ENCODE results near the gene CSNK2A1.

Gene CSNK2A1

GRCh38 chr20:576156-576555 is 32.6 kb upstream of the CSNK2A1 start:
- Histone ChIP-seq H3K4me3 (ENCODE audit: low read length) (no peak overlapping the region), H3K27me3 (ENCODE audit: control insufficient read depth, insufficient read depth, low read length) (peaks cover 44% of the 10 kb centered on the region), H3K9me3 (replicated peaks; ENCODE audit: low read length) (no peaks in the 10 kb centered on the region), H3K36me3 (ENCODE audit: insufficient read depth, low read length) (no peaks in the 10 kb centered on the region), H3K4me2 (ENCODE audit: low read length) (no peak overlapping the region), H3K4me1 (ENCODE audit: control insufficient read depth, insufficient read depth, low read length) (peaks cover 8% of the 10 kb centered on the region), H3K9ac (ENCODE audit: low read depth, low read length) (no peak overlapping the region)

- H3K4me1 ChIP-seq (ENCODE audit: control insufficient read depth, insufficient read depth, low read length): peaks cover 8% of the 10 kb centered on the region
- no peaks in the 10 kb centered on the region for H3K36me3 ChIP-seq (ENCODE audit: insufficient read depth, low read length)
- no peak overlapping the region for H3K4me3 ChIP-seq (ENCODE audit: low read length)
- no peak overlapping the region for H3K4me2 ChIP-seq (ENCODE audit: low read length)
- peaks cover 40% of the 10 kb centered on the region for H3K27me3 ChIP-seq (ENCODE audit: control insufficient read depth, insufficient read depth, low read length)
- no peak overlapping the region for H3K9ac ChIP-seq (ENCODE audit: low read depth, low read length)
- no peaks in the 10 kb centered on the region for H3K9me3 ChIP-seq (replicated peaks; ENCODE audit: low read length)
Measured at GRCh38 chr20:575230-575629, 31.6 kb upstream of the CSNK2A1 start.

GRCh38 chr20:574297-574942 is 30.8 kb upstream of the CSNK2A1 start:
- H3K4me2 ChIP-seq (ENCODE audit: low read length): no peak overlapping the region

GRCh38 chr20:573414-574296 is 30.1 kb upstream of the CSNK2A1 start:
- Histone ChIP-seq H3K9me3 (replicated peaks; ENCODE audit: low read length) (no peaks in the 10 kb centered on the region), H3K4me3 (ENCODE audit: low read length) (no peak overlapping the region), H3K36me3 (ENCODE audit: insufficient read depth, low read length) (no peaks in the 10 kb centered on the region), H3K4me2 (ENCODE audit: low read length) (no peak overlapping the region), H3K4me1 (ENCODE audit: control insufficient read depth, insufficient read depth, low read length) (peaks cover 8% of the 10 kb centered on the region), H3K9ac (ENCODE audit: low read depth, low read length) (no peak overlapping the region), H3K27me3 (ENCODE audit: control insufficient read depth, insufficient read depth, low read length) (peaks cover 48% of the 10 kb centered on the region)

More at GRCh38 chr20:574297-574942, 30.8 kb upstream of the CSNK2A1 start:
- H3K4me1 ChIP-seq (ENCODE audit: control insufficient read depth, insufficient read depth, low read length): peaks cover 8% of the 10 kb centered on the region
- no peak overlapping the region for H3K9ac ChIP-seq (ENCODE audit: low read depth, low read length)
- no peaks in the 10 kb centered on the region for H3K36me3 ChIP-seq (ENCODE audit: insufficient read depth, low read length)
- no peaks in the 10 kb centered on the region for H3K9me3 ChIP-seq (replicated peaks; ENCODE audit: low read length)
- H3K4me3 ChIP-seq (ENCODE audit: low read length): no peak overlapping the region
- peaks cover 43% of the 10 kb centered on the region for H3K27me3 ChIP-seq (ENCODE audit: control insufficient read depth, insufficient read depth, low read length)

GRCh38 chr20:572727-573126 is 29.1 kb upstream of the CSNK2A1 start:
- Histone ChIP-seq H3K4me3 (ENCODE audit: low read length) (no peak overlapping the region), H3K27me3 (ENCODE audit: control insufficient read depth, insufficient read depth, low read length) (peaks cover 54% of the 10 kb centered on the region), H3K4me1 (ENCODE audit: control insufficient read depth, insufficient read depth, low read length) (peaks cover 8% of the 10 kb centered on the region), H3K9ac (ENCODE audit: low read depth, low read length) (no peak overlapping the region), H3K36me3 (ENCODE audit: insufficient read depth, low read length) (no peaks in the 10 kb centered on the region), H3K9me3 (replicated peaks; ENCODE audit: low read length) (no peaks in the 10 kb centered on the region), H3K4me2 (ENCODE audit: low read length) (no peak overlapping the region)

GRCh38 chr20:571754-572441 is 28.3 kb upstream of the CSNK2A1 start:
- Histone ChIP-seq H3K4me1 (ENCODE audit: control insufficient read depth, insufficient read depth, low read length) (peaks cover 8% of the 10 kb centered on the region), H3K9me3 (replicated peaks; ENCODE audit: low read length) (no peaks in the 10 kb centered on the region), H3K4me2 (ENCODE audit: low read length) (peak overlapping the region; percentile 29), H3K9ac (ENCODE audit: low read depth, low read length) (no peak overlapping the region), H3K27me3 (ENCODE audit: control insufficient read depth, insufficient read depth, low read length) (peaks cover 62% of the 10 kb centered on the region), H3K4me3 (ENCODE audit: low read length) (no peak overlapping the region), H3K36me3 (ENCODE audit: insufficient read depth, low read length) (no peaks in the 10 kb centered on the region)

- peaks cover 59% of the 10 kb centered on the region for H3K27me3 ChIP-seq (ENCODE audit: control insufficient read depth, insufficient read depth, low read length)
- no peak overlapping the region for H3K4me2 ChIP-seq (ENCODE audit: low read length)
- H3K9me3 ChIP-seq (replicated peaks; ENCODE audit: low read length): no peaks in the 10 kb centered on the region
- H3K36me3 ChIP-seq (ENCODE audit: insufficient read depth, low read length): no peaks in the 10 kb centered on the region
- peaks cover 8% of the 10 kb centered on the region for H3K4me1 ChIP-seq (ENCODE audit: control insufficient read depth, insufficient read depth, low read length)
- H3K9ac ChIP-seq (ENCODE audit: low read depth, low read length): no peak overlapping the region
- no peak overlapping the region for H3K4me3 ChIP-seq (ENCODE audit: low read length)
Measured at GRCh38 chr20:568673-569415, 25.3 kb upstream of the CSNK2A1 start.

- Histone ChIP-seq H3K4me3 (ENCODE audit: low read length) (no peak overlapping the region), H3K4me2 (ENCODE audit: low read length) (no peak overlapping the region), H3K9me3 (replicated peaks; ENCODE audit: low read length) (no peaks in the 10 kb centered on the region), H3K27me3 (ENCODE audit: control insufficient read depth, insufficient read depth, low read length) (peaks cover 55% of the 10 kb centered on the region), H3K36me3 (ENCODE audit: insufficient read depth, low read length) (no peaks in the 10 kb centered on the region), H3K9ac (ENCODE audit: low read depth, low read length) (no peak overlapping the region), H3K4me1 (ENCODE audit: control insufficient read depth, insufficient read depth, low read length) (peaks cover 8% of the 10 kb centered on the region)
Measured at GRCh38 chr20:568097-568652, 24.6 kb upstream of the CSNK2A1 start.

- Histone ChIP-seq H3K4me2 (ENCODE audit: low read length) (no peak overlapping the region), H3K4me1 (ENCODE audit: control insufficient read depth, insufficient read depth, low read length) (no peaks in the 10 kb centered on the region), H3K9ac (ENCODE audit: low read depth, low read length) (no peak overlapping the region), H3K27me3 (ENCODE audit: control insufficient read depth, insufficient read depth, low read length) (peaks cover 59% of the 10 kb centered on the region), H3K9me3 (replicated peaks; ENCODE audit: low read length) (no peaks in the 10 kb centered on the region), H3K36me3 (ENCODE audit: insufficient read depth, low read length) (no peaks in the 10 kb centered on the region), H3K4me3 (ENCODE audit: low read length) (no peak overlapping the region)
Measured at GRCh38 chr20:564192-564591, 20.6 kb upstream of the CSNK2A1 start.

GRCh38 chr20:563187-563586 is 19.6 kb upstream of the CSNK2A1 start:
- Histone ChIP-seq H3K36me3 (ENCODE audit: insufficient read depth, low read length) (no peaks in the 10 kb centered on the region), H3K9me3 (replicated peaks; ENCODE audit: low read length) (no peaks in the 10 kb centered on the region), H3K4me2 (ENCODE audit: low read length) (no peak overlapping the region), H3K4me1 (ENCODE audit: control insufficient read depth, insufficient read depth, low read length) (no peaks in the 10 kb centered on the region), H3K9ac (ENCODE audit: low read depth, low read length) (no peak overlapping the region), H3K27me3 (ENCODE audit: control insufficient read depth, insufficient read depth, low read length) (peaks cover 55% of the 10 kb centered on the region), H3K4me3 (ENCODE audit: low read length) (no peak overlapping the region)

Measured in skeletal muscle satellite cell (primary cell).